ENCODE data around the gene DMKN.

DMKN gene, protein sequence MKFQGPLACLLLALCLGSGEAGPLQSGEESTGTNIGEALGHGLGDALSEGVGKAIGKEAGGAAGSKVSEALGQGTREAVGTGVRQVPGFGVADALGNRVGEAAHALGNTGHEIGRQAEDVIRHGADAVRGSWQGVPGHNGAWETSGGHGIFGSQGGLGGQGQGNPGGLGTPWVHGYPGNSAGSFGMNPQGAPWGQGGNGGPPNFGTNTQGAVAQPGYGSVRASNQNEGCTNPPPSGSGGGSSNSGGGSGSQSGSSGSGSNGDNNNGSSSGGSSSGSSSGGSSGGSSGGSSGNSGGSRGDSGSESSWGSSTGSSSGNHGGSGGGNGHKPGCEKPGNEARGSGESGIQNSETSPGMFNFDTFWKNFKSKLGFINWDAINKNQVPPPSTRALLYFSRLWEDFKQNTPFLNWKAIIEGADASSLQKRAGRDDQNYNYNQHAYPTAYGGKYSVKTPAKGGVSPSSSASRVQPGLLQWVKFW

GRCh38 chr19:35513628-35514281 lies at the start of gene DMKN:
DMKN (minus strand) TSS chr19:35513649; CDS start chr19:35513475, 174 bp downstream.
- DNase-seq (ENCODE audit: low spot score) = peak; percentile 23

DNA sequence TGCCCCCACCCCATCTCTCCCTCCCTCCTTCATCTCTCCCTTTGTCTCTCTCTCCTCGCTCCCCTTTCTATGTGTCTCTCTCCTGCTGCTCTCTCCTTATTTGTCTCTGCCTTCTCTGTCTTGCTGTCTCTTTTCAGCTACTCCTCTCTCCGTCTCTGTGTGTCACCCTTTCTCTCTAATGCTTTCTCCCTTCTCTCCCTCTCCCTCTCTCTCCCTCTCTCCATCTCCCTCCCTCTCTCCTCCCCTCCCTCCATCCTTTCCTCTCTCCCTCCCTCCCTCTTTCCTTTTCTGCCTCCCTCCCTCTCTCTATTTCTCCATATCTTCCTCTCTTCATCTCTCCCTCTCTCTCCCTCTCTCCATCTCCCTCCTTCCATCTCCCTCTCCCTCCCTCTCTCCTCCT lies 49.3 kb upstream of the DMKN start:
- no peak for DNase-seq (ENCODE audit: low spot score)

- DNase-seq (ENCODE audit: low spot score) = no peak
Measured at GRCh38 chr19:35562336-35562735, 48.9 kb upstream of the DMKN start.

DNA sequence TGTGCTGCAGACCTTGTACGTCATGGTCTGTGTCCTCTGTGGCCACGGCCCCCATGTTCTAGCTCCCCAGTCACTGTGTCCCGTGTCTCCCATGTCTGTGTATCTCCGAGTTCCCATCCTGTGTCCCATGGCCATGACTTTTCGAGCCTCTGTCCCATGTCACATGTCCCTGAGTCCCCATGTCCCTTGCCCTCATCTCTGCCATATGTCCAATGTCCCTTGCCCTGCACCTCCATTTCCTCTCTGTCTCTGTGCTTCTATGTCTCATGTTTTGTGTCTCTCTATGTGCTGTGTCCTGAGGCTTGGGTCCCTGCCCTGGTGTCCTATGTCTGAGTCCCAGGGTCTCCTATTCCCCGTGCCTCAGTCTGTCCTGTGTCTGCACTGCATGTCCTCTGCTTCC lies 48.0 kb upstream of the DMKN start:
- no peak for DNase-seq (ENCODE audit: low spot score)

GRCh38 chr19:35560677-35561076 lies 47.2 kb upstream of the DMKN start:
- DNase-seq (ENCODE audit: low spot score) = no peak

DNA sequence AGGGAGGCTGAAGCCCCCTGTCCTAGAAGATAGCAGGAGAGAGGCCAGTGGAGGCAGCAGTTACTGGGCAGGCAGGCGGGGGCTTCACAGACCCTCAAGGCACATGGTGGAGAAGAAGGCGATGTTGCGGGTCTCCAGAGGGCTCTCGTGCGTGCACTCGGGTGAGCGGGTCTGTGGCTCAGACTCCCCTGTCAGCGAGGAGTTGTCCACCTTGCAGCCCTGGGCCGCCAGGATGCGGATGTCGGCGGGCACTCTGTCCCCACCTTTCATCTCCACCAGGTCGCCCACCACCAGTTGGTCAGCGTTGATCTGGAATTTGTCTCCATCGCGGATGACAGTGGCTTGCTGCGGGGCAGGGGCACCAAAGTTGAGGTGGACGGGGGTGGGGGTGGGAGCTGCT lies 46.8 kb upstream of the DMKN start:
- no peak for DNase-seq (ENCODE audit: low spot score)

GRCh38 chr19:35559781-35560180 lies 46.3 kb upstream of the DMKN start:
- DNase-seq (ENCODE audit: low spot score) = no peak

GRCh38 chr19:35559281-35559659 lies 45.8 kb upstream of the DMKN start:
- no peak for DNase-seq (ENCODE audit: low spot score)

DNA sequence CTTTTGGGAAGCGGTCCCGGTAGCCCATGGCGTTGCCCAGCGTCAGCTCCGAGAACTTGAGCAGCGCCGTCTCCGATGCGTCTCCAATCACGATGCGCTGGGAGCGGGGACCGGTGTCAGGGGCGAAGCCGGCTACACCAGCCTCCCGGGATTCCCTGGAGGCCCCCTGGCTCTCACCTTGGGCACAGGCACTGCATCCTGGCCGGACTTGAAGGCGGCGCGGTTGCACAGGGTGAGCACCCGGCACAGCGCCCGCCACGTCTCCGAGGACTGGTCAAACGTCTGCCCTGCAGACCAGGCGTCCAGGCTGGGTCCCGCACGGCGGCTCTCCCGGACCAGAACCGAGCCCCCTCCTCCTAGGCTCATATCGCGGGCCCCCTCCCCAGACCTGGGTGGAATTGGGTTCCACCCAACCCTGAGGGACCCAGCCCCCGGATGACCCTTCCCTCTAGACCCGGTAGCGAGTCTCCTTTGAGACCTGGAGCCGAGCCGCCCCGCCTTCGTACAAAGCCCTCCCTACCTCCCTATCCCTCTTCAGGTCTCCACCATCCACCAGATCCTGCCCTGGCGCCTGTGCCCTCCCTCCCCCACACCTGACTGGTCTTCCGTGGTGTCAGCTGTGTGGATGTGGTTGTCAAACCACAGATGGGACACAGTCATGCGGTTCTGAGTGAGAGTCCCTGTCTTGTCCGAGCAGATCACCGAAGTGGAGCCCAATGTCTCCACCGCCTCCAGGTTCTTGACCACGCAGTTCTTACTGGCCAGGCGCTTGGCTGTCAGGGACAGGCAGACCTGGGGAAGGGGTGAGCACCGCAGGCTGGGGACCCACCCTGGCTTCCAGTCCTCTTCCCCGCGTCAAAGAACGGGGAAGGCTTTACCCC lies 45.2 kb upstream of the DMKN start:
- DNase-seq (ENCODE audit: low spot score) = no peak

DNA sequence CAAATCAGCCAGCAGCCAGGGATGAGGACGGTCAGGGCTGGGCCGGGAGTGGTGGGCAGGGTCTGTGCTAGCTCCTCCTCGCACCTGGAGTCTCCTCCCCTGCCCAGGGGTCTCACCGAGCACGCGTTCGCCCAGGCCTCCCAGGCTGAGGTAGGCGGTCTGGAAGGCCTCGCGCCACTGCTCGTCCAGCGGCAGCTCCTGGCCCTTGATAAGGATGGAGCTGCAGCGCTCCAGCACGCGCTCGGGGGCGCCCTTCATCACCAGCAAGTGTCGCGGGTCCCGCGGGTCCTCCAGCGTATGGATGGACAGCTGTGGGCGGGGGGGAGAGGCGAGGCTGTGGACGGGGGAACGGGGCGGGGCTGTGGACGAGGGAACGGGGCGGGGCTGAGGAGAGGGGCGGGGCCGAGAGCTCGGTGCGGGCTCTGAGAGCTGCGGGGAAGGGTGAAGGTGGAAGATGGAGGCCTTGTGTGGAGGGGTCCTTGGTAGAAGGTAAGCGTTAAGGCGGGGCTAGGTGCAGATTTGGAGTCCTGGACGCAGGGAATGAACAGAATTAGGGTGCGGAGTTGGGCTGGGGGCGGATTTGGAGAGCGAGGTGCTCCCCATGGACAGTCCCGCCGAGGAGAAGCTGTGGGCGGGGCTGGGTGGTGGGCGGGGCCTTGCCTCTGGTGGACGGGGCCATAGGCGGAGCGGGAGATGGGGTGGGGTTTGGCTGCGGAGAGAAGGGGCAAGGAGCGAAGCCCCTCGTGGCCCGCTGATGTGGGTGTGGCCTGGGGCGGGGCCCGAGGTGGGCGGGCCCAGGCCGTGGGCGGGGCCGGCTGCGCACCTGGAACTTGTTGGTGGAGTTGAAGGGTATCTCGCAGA lies 44.3 kb upstream of the DMKN start:
- no peak for DNase-seq (ENCODE audit: low spot score)

- no peak for DNase-seq (ENCODE audit: low spot score)
Measured at GRCh38 chr19:35556846-35557538, 43.5 kb upstream of the DMKN start.

DNA sequence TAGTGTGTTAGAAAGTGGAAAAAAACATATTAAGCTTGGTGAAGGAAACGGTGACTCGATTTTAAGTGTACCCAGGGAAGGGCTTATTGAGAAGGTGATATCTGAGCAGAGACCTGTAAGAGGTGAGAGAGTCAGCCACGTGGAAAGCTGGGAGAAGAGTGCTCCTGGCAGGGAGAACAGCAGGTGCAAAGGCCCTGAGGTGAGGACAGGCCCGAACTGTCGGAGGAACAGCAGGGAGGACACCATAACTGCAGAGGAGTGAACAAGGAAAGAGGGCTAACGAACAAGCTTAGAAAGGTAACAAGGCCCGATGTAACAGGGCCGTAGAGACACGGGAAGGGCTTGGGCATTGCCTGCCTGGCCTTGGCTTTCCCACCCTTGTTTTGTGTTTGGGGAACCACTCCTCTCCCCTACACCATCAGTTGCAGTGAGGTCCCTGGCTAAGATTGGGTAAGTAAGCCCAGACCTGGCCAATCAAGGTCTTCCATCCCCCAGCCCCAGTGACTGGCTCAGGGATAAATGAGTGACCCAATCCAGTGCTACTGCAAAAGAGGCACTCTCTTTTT lies 42.7 kb upstream of the DMKN start:
- no peak for DNase-seq (ENCODE audit: low spot score)

- no peak for DNase-seq (ENCODE audit: low spot score)
Measured at GRCh38 chr19:35555301-35556005, 42.0 kb upstream of the DMKN start.

DNA sequence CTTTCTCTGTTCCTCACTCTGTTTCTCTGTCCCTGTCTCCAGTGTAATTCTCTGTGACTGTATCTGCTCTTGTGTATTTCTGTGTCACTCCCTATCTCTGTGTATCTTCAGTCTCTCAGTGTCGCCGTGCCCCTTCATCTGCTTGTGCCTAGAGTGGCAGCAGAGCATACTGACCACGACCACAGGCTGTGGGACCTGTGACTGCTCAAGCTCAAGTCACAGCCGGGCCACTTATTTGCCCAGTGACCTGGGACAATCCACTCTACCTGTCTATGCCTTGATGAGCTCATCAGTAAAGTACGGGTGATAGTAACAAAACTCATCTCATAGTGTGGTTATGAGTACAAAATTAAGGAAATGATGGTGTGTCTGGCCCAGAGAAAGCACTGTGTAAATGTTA lies 40.6 kb upstream of the DMKN start:
- no peak for DNase-seq (ENCODE audit: low spot score)

DNA sequence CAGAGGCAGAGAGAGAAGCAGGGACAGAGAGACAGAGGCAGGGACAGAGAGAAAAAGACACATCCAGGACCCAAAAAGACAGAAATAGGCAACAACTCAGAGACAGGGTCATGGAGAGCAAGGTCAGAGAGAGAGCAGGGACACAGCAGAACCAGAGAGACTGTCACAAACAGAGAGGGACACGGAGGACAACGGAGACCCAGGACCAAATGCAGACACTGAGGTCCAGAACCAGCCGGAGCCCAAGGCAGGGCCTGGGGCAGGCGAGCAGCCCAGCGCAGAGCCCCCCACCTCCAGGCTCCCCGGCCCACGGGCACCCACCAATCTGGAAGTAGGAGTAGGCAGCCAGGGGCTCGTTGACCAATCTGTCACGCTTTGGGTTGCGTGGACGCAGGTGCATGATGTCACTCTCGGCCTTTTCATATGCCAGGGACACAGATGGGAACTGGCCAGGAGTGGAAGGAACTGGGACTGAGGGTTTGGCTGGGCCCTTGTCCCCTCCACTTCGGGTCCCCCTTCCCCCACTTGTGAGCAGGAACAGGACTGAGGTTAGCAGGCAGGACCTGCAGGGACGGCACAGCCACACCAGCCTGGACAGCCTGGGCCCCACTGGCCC lies 40.0 kb upstream of the DMKN start:
- DNase-seq (ENCODE audit: low spot score) = no peak

DNA sequence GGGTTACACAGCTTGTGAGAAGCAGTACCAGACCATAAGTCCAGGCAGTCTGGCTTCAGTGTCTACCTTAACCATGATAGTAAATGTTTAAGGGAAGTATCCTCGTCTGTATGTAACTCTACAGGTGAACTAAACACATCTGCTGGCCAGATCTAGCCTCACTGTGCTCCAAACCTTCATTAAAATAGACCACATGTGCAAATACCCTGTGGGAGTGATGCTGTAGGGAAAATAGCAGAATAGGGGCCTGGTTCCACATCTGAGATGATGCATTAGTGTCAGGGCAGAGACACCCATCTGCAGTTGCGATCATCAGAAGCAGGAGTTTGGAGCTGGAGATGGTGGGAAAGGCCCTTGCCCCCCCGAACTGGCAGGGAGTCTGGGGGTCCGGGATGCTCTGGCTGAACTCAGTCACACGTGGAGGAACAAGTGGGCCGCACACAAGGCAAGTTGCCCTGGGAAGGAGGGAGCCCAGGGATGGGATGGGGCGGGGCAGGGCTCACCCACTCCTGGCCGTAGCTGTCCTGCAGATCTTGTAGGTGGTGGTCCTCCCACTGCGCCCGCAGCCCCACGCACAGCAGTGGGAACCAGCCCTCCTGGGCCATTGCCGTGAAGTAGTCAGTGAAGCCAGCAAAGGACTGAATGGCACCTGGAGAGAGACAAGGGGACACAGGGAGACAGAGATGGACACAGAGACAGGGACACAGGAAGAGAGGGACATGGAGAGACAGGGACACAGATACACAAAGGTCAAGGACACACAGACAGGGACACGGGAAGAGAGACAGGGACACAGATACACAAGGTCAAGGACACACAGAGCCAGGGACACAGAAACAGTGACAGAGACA lies 39.3 kb upstream of the DMKN start:
- no peak for DNase-seq (ENCODE audit: low spot score)

DNA sequence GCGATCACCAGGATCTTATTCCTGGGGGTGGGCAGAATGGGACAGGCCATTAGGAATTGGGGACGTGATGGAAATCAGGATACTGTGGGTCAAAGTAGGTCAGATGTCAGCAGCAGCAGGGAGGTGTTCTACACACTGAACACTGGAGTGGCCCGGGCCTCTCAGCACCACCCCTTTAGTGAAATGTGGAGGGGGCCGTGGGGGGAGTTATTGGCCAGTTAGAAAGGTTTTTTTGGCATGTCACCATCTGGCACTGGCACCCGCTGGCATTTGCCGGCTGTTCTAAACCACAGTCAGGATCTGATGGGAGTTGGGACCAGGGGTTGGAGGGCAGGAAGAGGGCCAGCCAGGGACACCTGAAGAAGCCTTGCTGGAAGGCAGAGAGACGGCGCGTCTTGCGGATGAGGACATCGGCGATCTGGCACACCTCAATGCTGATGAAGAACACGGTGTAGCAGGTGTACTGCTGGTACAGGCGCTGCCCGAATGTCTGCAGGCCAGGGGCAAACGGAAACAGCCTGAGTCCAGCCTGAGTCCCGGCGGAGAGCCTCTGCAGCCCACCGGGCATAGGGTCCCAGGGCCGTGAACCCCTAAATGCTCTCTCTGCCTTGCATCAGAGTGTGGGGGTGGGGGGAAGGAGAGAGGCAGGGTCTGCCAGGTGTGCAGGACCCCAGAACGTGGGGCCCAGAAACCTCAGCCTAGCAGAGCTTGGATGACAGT lies 37.8 kb upstream of the DMKN start:
- no peak for DNase-seq (ENCODE audit: low spot score)
